Esophagus squamous epithelium (tissue), 5 donors: ENCODE measurements around the gene PRPS2. TPM values are rescaled to one million over a fixed set of nuclear protein-coding genes. Genes with fewer than 3 reads are reported as not detected.

ENCODE experiments used
- DNase-seq: peaks from one replicate; lab custom pipeline; 2025; lab: John Stamatoyannopoulos, UW
- H3K27ac ChIP-seq, 4 donors: fragments of 200-600 bp; sonication (generic); one replicate each; pipeline ENCODE4 v1.5.1; 2016 to 2019; ENCODE audit warnings: mild to moderate bottlenecking in 1 of 4
- H3K27me3 ChIP-seq, 4 donors: fragments of 200-600 bp; sonication (generic); 1 replicate in 3 of 4; 2 replicates in 1 of 4; pipeline versions ENCODE4 v1.5.1 to v1.6.0; 2017 to 2021; ENCODE audit warnings: antibody characterized with exemption in 1 of 4
- H3K36me3 ChIP-seq, 3 donors: fragments of 200-600 bp; sonication (generic); one replicate each; pipeline ENCODE4 v1.5.1; 2016 to 2019
- H3K4me1 ChIP-seq, 3 donors: fragments of 200-600 bp; sonication (generic); one replicate each; pipeline ENCODE4 v1.5.1; 2017 to 2019
- H3K4me3 ChIP-seq, 4 donors: fragments of 200-600 bp; sonication (generic); 1 replicate in 3 of 4; 2 replicates in 1 of 4; pipeline ENCODE4 v1.5.1; 2016 to 2019; ENCODE audit warnings: mild to moderate bottlenecking in 2 of 4, moderate library complexity in 1 of 4
- H3K9me3 ChIP-seq, 3 donors: fragments of 200-600 bp; sonication (generic); one replicate each; pipeline ENCODE4 v1.5.1; 2016 to 2019
- CTCF ChIP-seq, 6 experiments: fragments of 450-650 bp in 4 of 6; fragments of 200-600 bp in 2 of 6; sonication (generic) in 2 of 6; IDR thresholded peaks; one replicate each; pipeline ENCODE4 v1.5.1; 2016 to 2019; ENCODE audit warnings: antibody characterized with exemption in 6 of 6, mild to moderate bottlenecking in 4 of 6, moderate library complexity in 4 of 6
- POLR2A ChIP-seq, 4 donors: fragments of 450-650 bp; IDR thresholded peaks; one replicate each; pipeline ENCODE4 v1.6.1; 2017; ENCODE audit warnings: antibody characterized with exemption in 4 of 4, mild to moderate bottlenecking in 4 of 4, moderate library complexity in 3 of 4
- WGBS, 2 donors: methylation state at CpG; one replicate each; pipeline ENCODE4 v1.1.5; 2018; 5-methylcytosine and 5-hydroxymethylcytosine counted together
- intact Hi-C: fragments of 100-400 bp; cut with DNase I; formaldehyde crosslinking; loops from one replicate; pipeline ENCODE4 v1.15.0; 2022
- total RNA-seq, 4 donors: library from RNA; depleted of rRNA; stranded (reverse); fragments of >200 nt; gene quantifications; one replicate each; pipeline ENCODE4 v1.1.0, GENCODE V29; 2016
- donor health status: DM: yes; HTN: yes; CAD: no.

PRPS2 gene
- total RNA-seq, 4 donors from 2014 or later, result 19.4 to 43.2 (median 25.3) TPM

GRCh38 chrX:12777670-12778069, 13.5 kb upstream of the PRPS2 start:
- H3K27ac ChIP-seq, result no peak overlapping the region
- TF ChIP-seq POLR2A (IDR thresholded peaks at IDR 0.05), result no peak
- TF ChIP-seq CTCF (IDR thresholded peaks at IDR 0.05), result no peak
- no peaks in the 10 kb centered on the region for H3K4me1 ChIP-seq
- peaks cover 0 to 11% (median 1%) of the 10 kb centered on the region in 4 donors for H3K27me3 ChIP-seq
- intact Hi-C loops, result no loop called here
- H3K36me3 ChIP-seq, result no peaks in the 10 kb centered on the region
- H3K4me3 ChIP-seq, result no peak overlapping the region
- no peak for DNase-seq
- H3K9me3 ChIP-seq, result no peaks in the 10 kb centered on the region

GRCh38 chrX:12779534-12779933, 11.7 kb upstream of the PRPS2 start:
- TF ChIP-seq CTCF (IDR thresholded peaks at IDR 0.05) (no peak), POLR2A (IDR thresholded peaks at IDR 0.05) (no peak)
- Histone ChIP-seq H3K9me3 (no peaks in the 10 kb centered on the region), H3K4me1 (no peaks in the 10 kb centered on the region), H3K4me3 (no peak overlapping the region), H3K36me3 (no peaks in the 10 kb centered on the region), H3K27ac (no peak overlapping the region), H3K27me3 (no peaks in the 10 kb centered on the region)
- whole genome bisulfite sequencing, 2 donors, result 74 to 76% methylated on average over 4 of the region's 4 CpGs
- DNase-seq, result no peak
- intact Hi-C loops, result no loop called here

- H3K27ac ChIP-seq, result no peak overlapping the region
- no peaks in the 10 kb centered on the region for H3K36me3 ChIP-seq
- H3K9me3 ChIP-seq, result no peaks in the 10 kb centered on the region
- WGBS, 2 donors, result 83 to 88% methylated on average over 1 of the region's 1 CpG
- TF ChIP-seq CTCF (IDR thresholded peaks at IDR 0.05), result no peak
- DNase-seq, result no peak
- H3K4me1 ChIP-seq, result peaks cover 0 to 5% (median 0%) of the 10 kb centered on the region in 3 donors
- no peaks in the 10 kb centered on the region for H3K27me3 ChIP-seq
- H3K4me3 ChIP-seq, result no peak overlapping the region
- intact Hi-C loops, result no loop called here
These were observed 2.6 kb upstream of the PRPS2 start for GRCh38 chrX:12788645-12789044.

GRCh38 chrX:12789976-12790375, 1.2 kb upstream of the PRPS2 start:
- Histone ChIP-seq H3K4me3 (no peak overlapping the region), H3K36me3 (no peaks in the 10 kb centered on the region), H3K27me3 (no peaks in the 10 kb centered on the region), H3K27ac (no peak overlapping the region), H3K4me1 (peaks cover 0 to 5% (median 0%) of the 10 kb centered on the region in 3 donors), H3K9me3 (no peaks in the 10 kb centered on the region)
- intact Hi-C loops, result no loop called here
- 62 to 84% methylated on average over 3 to 4 of the region's 4 CpGs for WGBS, 2 donors
- TF ChIP-seq POLR2A (IDR thresholded peaks at IDR 0.05) (no peak), CTCF (IDR thresholded peaks at IDR 0.05) (no peak)
- no peak for DNase-seq

- intact Hi-C loops, result no loop called here
- TF ChIP-seq POLR2A (IDR thresholded peaks at IDR 0.05) (no peak), CTCF (IDR thresholded peaks at IDR 0.05) (no peak)
- WGBS, 2 donors, result 5 to 44% methylated on average over 3 to 20 of the region's 21 CpGs
- no peak for DNase-seq
- H3K36me3 ChIP-seq, result no peaks in the 10 kb centered on the region
- no peaks in the 10 kb centered on the region for H3K27me3 ChIP-seq
- peak overlapping the region; percentile 51 to 78 (median 66) for H3K27ac ChIP-seq
- H3K9me3 ChIP-seq, result no peaks in the 10 kb centered on the region
- peak overlapping the region; percentile 61 to 82 (median 62) for H3K4me3 ChIP-seq
- H3K4me1 ChIP-seq, result peaks cover 0 to 5% (median 0%) of the 10 kb centered on the region in 3 donors
These were observed 341 bp upstream of the PRPS2 start for GRCh38 chrX:12790885-12791256.
